ENCODE data around the gene KDM3B.
"Not testable (repeated sequence)": the region's sequence is repeated elsewhere in the genome, so short reads cannot be mapped to it uniquely, and the experiment has no call there.

The KDM3B gene

GRCh38 chr5:138408023-138408422 lies 55.5 kb downstream of the KDM3B start:
- DNase-seq (ENCODE audit: low read depth), result no peak

DNA sequence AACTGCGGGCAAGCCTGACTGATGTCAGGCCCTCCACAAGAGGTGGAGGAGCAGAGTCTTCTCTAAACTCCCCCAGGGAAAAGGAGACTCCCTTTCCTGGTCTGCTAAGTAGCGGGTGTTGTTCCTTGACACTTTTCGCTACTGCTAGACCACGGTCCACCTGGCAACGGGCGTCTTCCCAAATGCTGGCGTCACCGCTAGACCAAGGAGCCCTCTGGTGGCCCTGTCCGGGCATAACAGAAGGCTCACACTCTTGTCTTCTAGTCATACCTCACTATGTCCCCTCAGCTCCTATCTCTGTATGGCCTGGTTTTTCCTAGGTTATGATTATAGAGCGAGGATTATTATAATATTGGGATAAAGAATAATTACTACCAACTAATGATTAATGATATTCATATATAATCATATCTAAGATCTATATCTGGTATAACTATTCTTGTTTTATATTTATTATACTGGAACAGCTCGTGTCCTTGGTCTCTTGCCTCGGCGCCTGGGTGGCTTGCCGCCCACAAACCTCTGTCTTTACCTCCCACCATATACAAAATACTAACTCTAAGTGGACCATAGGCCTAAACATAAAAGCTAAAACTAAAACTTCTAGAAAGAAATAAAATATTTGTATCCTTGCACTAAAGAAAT lies 58.6 kb downstream of the KDM3B start:
- not testable (repeated sequence) for DNase-seq (ENCODE audit: low read depth)

DNA sequence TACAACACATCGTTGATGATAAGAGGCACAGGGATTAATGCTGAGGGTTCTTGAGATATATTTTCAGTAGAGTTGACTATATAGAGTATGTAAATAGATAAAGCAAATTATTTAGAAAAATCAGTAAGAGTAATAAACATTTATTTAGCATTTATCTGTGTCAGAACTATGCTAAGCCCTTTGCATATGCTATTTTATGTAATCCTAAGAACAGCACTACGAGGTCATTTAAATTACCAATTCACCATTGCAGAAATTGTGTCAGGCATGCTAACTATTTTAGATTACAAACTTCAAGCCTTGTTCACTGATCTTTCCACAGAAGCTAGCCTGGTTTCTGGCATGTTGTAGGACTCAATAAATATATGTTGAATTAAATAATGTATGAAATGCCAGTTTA lies 66.0 kb downstream of the KDM3B start:
- DNase-seq (ENCODE audit: low read depth), result no peak

- DNase-seq (ENCODE audit: low read depth), result no peak
Measured at GRCh38 chr5:138425079-138425478, 72.6 kb downstream of the KDM3B start.

GRCh38 chr5:138435943-138436342 lies 83.5 kb downstream of the KDM3B start:
- no peak for DNase-seq (ENCODE audit: low read depth)

DNA sequence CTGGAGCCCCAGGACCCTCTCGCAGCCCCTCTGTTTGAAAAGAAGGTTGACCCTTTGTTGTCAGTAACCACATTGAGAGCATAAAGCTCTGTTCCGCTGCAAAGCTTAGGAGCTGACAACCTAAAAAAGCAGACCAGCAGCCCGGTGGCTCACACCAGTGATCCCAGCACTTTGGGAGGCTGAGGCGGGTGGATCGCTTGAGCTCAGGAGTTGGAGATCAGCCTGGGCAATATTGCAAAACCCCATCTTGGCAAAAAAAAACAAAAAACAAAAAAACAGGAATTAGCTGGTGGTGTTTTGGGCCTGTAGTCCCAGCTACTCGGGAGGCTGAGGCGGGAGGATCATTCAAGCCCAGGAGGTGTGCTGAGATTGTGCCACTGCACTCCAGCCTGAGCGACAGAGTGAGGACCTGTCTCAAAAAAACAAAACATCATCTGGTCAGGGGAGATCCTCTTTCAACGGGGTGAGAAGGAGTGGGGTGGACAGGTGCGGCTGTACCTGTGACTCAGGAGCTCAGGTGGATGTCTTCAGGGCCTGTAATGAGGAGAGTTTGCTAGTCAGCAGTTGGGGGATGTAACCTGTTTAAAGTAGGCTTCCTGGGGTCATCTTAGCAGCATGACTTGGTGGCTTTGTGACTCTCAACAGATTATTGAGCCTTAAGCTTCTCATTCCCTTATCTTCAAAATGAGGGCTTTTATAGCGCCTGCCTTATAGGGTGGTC lies 85.7 kb downstream of the KDM3B start:
- DNase-seq (ENCODE audit: low read depth), result no peak

GRCh38 chr5:138438724-138439476 lies 86.4 kb downstream of the KDM3B start, which contains the start of gene REEP2:
REEP2 (plus strand) TSS chr5:138439057; CDS start chr5:138439209, 152 bp downstream.
- peak; percentile 44 for DNase-seq (ENCODE audit: low read depth)

- DNase-seq (ENCODE audit: low read depth), result no peak
Measured at GRCh38 chr5:138439477-138440158, 87.1 kb downstream of the KDM3B start.

GRCh38 chr5:138440159-138441073 lies 87.9 kb downstream of the KDM3B start:
- no peak for DNase-seq (ENCODE audit: low read depth)

- no peak for DNase-seq (ENCODE audit: low read depth)
Measured at GRCh38 chr5:138441221-138441620, 88.7 kb downstream of the KDM3B start.

- DNase-seq (ENCODE audit: low read depth), result no peak
Measured at GRCh38 chr5:138444078-138444773, 91.7 kb downstream of the KDM3B start.

DNA sequence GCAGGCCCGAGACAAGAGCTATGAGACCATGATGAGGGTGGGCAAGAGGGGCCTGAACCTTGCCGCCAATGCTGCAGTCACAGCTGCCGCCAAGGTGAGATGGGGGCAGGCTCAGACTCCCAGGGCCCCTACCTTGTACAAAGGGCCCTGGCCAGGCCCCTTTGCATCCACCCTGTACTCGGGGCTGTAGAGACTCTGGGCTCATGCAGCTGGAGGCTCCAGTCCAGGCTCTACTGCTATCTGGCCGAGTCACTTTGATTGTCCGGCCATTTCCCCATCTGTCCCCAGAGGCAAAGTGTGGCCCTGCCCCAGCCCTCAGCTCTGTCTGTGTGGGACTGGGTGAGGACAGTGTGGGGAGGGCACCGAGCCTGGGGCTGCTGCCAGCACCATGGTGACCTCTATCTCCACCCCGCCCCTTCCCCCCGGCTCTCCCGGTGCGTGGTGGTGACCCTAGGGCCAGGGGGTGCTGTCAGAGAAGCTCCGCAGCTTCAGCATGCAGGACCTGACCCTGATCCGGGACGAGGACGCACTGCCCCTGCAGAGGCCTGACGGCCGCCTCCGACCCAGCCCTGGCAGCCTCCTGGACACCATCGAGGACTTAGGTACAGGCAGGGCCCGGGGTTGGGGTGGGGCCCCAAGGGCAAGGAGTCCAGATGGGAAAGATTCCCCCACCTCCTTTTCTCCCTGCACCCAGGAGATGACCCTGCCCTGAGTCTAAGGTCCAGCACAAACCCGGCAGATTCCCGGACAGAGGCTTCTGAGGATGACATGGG lies 92.5 kb downstream of the KDM3B start:
- no peak for DNase-seq (ENCODE audit: low read depth)

DNA sequence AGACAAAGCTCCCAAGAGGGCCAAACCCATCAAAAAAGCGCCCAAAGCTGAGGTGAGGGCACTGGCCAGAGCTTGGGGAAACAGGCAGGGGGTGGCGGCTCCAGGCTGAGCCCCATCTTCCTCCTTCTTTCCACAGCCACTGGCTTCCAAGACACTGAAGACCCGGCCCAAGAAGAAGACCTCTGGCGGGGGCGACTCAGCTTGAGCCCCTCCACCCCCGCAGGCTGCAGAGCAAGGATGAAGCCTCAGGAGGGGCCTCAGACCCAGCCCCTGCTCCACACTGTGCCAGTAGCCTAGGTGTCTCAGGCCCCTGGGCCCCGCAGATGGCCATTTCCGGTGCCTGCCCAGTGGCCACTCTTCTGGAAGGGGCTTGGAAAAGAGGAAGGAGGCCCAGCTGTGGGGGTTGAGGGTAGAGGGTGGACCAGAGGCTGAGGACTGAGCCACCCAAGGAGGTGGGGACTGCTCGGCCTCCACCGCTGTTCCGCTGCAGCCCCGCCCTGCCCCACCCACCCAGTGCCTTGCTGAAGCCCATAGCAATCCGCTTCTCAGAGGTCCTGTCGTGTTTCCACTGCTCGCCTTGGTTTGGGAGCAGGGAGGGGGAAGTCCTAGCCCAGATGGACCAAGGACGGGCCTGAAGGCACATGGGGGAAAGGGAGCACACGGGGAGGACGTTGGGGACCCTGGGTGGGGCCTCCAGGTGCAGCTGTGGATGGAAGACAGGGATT lies 93.2 kb downstream of the KDM3B start:
- DNase-seq (ENCODE audit: low read depth), result no peak

DNA sequence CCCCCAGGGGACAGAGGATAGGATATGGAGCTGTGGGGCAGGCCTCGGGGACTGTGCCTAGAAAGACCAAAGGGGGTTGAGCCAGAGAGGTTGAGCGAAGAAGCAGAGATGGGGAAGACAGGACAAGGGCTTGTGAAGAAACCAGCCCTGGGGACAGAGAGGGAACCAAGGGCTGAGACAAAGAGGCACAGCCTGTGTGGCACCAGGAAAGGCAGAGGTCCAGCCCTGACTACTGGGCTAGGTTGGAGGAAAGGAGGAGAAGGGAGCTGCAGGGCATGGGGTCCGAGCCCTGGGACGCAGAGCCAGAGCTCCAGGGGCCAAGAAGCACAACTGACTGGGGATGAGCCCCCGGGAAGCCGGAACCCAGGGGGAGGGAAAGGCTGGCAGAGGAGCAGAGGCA lies 95.6 kb downstream of the KDM3B start:
- DNase-seq (ENCODE audit: low read depth), result no peak

GRCh38 chr5:138448481-138449398 lies 96.3 kb downstream of the KDM3B start:
- no peak for DNase-seq (ENCODE audit: low read depth)

DNA sequence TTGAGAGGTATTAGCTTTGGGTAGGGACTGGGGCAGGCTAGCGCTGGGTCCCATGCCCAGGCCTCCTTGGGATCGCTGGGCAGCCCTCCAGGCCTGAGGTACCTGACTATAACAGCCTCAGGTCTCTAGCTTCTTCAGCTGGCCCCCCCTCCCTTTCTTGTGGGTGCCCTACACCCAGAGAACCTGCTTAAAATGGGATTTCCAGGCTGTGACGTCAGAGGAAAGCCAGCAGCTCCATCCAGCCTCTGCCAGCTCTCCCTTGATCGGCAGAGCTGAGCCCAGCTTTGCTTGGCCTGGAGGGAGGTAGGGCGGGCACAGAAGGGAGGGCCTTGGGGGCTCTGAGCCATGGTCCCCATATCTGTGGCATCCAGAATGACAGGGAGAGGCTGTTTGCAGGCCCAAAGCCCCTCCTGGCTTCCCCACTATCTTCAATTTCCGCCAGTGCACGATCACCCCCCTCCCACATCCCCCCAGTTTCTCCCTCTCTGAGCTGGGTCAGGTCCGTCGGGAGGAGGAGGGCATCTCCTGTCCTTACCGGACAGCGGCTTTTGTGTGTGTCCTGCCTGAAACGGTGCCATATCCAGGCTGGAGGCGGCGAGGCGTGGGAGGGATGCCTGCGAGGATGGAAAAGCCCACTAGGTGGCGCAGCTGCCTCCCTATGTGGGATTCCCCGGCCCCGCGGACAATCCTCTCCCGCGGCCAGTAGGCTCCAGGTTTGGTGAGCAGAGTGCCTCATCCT lies 97.2 kb downstream of the KDM3B start:
- DNase-seq (ENCODE audit: low read depth), result peak; percentile 54

- DNase-seq (ENCODE audit: low read depth), result no peak
Measured at GRCh38 chr5:138450971-138451370, 98.5 kb downstream of the KDM3B start.
